ENCODE data around the gene DCAF15. TPM values are rescaled to one million over a fixed set of nuclear protein-coding genes. Genes with fewer than 3 reads are reported as not detected.

The DCAF15 gene
- total and polyA plus RNA-seq, 2 donors from 2014 or later = 21.9 to 35.5 TPM

DNA sequence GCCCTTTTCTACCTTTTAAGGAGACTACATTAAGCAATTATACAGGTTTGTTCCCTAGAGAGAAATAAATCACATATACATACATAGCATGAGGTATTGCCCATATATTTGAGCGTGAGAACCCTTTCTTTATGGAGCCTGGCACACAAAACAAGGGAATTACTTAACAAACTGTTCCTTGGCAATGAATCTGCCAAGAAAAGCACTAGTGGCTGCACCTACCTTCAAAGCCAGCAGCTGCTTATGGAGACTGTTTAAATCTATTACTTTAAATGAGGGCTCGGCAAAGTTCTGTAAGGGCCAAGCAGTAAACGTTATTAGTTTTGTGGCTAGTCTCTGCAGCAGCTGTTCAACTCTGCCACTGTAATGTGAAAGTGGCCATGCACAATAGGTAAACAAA, 46.8 kb downstream of the DCAF15 start:
- Histone ChIP-seq H3K9ac (ENCODE audit: low read length in 3 of 3) (no peak overlapping the region), H3K36me3 (ENCODE audit: control insufficient read depth in 2 of 3, insufficient read depth in 3 of 3, low read length in 3 of 3) (no peaks in the 10 kb centered on the region), H3K27ac (ENCODE audit: low read depth in 2 of 2, low read length in 2 of 2) (no peak overlapping the region), H3K9me3 (ENCODE audit: control insufficient read depth in 2 of 3, insufficient read depth in 1 of 3, low read length in 3 of 3) (no peaks in the 10 kb centered on the region), H3K4me1 (ENCODE audit: control insufficient read depth in 2 of 3, insufficient read depth in 2 of 3, low read depth in 1 of 3, low read length in 3 of 3) (peaks cover 0 to 13% (median 10%) of the 10 kb centered on the region in 3 donors), H3K4me3 (ENCODE audit: low read length in 3 of 3) (no peak overlapping the region), H3K27me3 (ENCODE audit: control insufficient read depth, insufficient read depth, low read length) (no peaks in the 10 kb centered on the region)
- TF ChIP-seq CTCF (IDR thresholded peaks at IDR 0.05; ENCODE audit: borderline replicate concordance, extremely low read depth, insufficient read depth) = no peak
- intact Hi-C loops (cut with DNase I) = no loop called here
- DNase-seq = no peak
- FAIRE-seq = no peak

DNA sequence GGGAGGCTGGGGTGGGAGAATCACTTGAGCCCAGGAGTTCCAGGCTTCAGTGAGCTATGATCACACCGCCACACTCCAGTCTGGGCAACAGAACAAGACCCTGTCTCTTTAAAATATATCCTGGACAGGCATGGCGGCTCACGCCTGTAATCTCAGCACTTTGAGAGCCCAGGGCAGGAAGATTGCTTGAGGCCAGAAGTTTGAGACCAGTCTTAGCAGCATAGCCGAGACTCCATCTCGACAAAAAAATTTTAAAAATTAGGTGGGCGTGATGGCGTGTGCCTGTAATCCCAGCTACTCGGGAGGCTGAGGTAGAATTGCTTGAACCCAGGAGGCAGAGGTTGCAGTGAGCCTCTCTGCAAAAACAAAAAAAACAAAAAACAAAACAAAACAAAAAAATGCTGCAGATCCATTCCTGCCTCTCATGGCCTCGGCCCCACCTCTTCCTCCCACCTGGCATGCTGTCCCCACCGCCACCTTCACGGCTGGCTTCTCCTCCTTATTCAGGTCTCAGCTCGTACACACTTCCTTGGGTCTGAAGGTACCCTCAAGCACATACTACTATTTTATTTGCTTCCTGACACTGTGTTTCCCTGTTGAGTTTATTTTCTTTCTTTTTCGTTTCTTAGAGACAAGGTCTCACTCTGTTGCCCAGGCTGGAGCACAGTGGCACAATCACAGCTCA, 48.5 kb downstream of the DCAF15 start:
- DNase-seq (peak in 4 of 5 donors; percentile 56 to 76 (median 64)), FAIRE-seq (no peak)
- Histone ChIP-seq H3K36me3 (ENCODE audit: control insufficient read depth in 2 of 3, insufficient read depth in 3 of 3, low read length in 3 of 3) (no peaks in the 10 kb centered on the region), H3K27me3 (ENCODE audit: control insufficient read depth, insufficient read depth, low read length) (no peaks in the 10 kb centered on the region), H3K4me3 (ENCODE audit: low read length in 3 of 3) (no peak overlapping the region), H3K27ac (ENCODE audit: low read depth in 2 of 2, low read length in 2 of 2) (no peak overlapping the region), H3K4me1 (ENCODE audit: control insufficient read depth in 2 of 3, insufficient read depth in 2 of 3, low read depth in 1 of 3, low read length in 3 of 3) (peaks cover 0 to 23% (median 21%) of the 10 kb centered on the region in 3 donors), H3K9ac (ENCODE audit: low read length in 3 of 3) (no peak overlapping the region), H3K9me3 (ENCODE audit: control insufficient read depth in 2 of 3, insufficient read depth in 1 of 3, low read length in 3 of 3) (no peaks in the 10 kb centered on the region)
- no peak for TF ChIP-seq CTCF (IDR thresholded peaks at IDR 0.05; ENCODE audit: borderline replicate concordance, extremely low read depth, insufficient read depth)
- intact Hi-C loops (cut with DNase I) = no loop called here

DNA sequence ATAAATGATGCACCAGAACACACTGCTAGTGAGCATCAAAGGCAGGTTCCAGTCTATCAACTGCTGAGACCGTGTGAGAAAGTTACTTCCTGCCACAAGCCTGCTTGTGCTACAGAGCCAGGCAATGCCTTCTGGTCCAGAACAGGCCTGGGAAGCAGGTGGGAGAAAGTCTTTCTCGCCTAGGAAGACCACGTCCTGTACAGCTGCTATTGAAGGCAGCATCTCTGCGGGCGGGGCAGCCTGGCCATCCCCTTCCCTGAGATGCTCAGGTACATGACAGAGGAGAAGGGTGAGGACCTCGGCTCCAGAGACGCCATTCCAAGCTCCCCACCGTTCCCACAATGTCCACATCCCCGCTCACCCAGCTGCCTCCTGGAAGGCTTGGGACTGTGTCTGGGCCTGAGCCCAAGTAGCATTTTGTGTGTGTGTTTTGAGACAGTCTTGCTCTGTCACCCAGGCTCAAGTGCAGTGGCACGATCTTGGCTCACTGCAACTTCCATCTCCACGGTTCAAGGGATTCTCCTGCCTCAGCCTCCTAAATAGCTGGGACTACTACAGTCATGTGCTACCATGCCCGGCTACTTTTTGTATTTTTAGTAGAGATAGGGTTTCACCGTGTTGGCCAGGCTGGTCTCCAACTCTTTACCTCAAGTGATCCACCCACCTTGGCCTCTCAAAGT, 50.4 kb downstream of the DCAF15 start:
- H3K4me3 ChIP-seq (ENCODE audit: low read length in 3 of 3) = no peak overlapping the region
- no peaks in the 10 kb centered on the region for H3K36me3 ChIP-seq (ENCODE audit: control insufficient read depth in 2 of 3, insufficient read depth in 3 of 3, low read length in 3 of 3)
- peak overlapping the region; percentile 56 to 69 for H3K27ac ChIP-seq (ENCODE audit: low read depth in 2 of 2, low read length in 2 of 2)
- H3K4me1 ChIP-seq (ENCODE audit: control insufficient read depth in 2 of 3, insufficient read depth in 2 of 3, low read depth in 1 of 3, low read length in 3 of 3) = peaks cover 0 to 23% (median 21%) of the 10 kb centered on the region in 3 donors
- H3K9ac ChIP-seq (ENCODE audit: low read length in 3 of 3) = peak overlapping the region in 1 of 3 donors; percentile 4
- H3K9me3 ChIP-seq (ENCODE audit: control insufficient read depth in 2 of 3, insufficient read depth in 1 of 3, low read length in 3 of 3) = no peaks in the 10 kb centered on the region
- intact Hi-C loops (cut with DNase I) = no loop called here
- peak in 3 of 5 donors; percentile 54 to 69 (median 56) for DNase-seq
- no peak for TF ChIP-seq CTCF (IDR thresholded peaks at IDR 0.05; ENCODE audit: borderline replicate concordance, extremely low read depth, insufficient read depth)
- FAIRE-seq = no peak
- no peaks in the 10 kb centered on the region for H3K27me3 ChIP-seq (ENCODE audit: control insufficient read depth, insufficient read depth, low read length)

Data from kidney (tissue), 14 donors.